Measurements from ENCODE around the gene CCM2L. TPM values are rescaled to one million over a fixed set of nuclear protein-coding genes. Genes with fewer than 3 reads are reported as not detected.

The CCM2L gene
- total and polyA plus RNA-seq, 2 of the 8 experiments (the other 6 are each of a cell fraction or from before 2014, with no cell fraction given) = 5.5 to 15.8 TPM

GRCh38 chr20:31969991-31970390 is 40.2 kb upstream of the CCM2L start:
- Histone ChIP-seq H3K4ac (replicated peaks; ENCODE audit: insufficient read length, low read depth, low read length) (no peak overlapping the region), H2BK5ac (ENCODE audit: low read depth, low read length) (no peak overlapping the region), H3K4me3 (ENCODE audit: extremely low read depth in 1 of 4, insufficient read depth in 2 of 4, low read depth in 3 of 4, low read length in 4 of 4) (no peak overlapping the region), H2AK5ac (ENCODE audit: low read depth, low read length) (no peak overlapping the region), H3K9ac (replicated peaks in 1 of 4; ENCODE audit: extremely low read depth in 1 of 4, low read depth in 3 of 4, low read length in 3 of 4) (no peak overlapping the region), H3K79me2 (ENCODE audit: control insufficient read depth in 1 of 2, insufficient read depth in 2 of 2, low read length in 2 of 2) (no peaks in the 10 kb centered on the region), H3K36me3 (ENCODE audit: control insufficient read depth in 2 of 4, insufficient read depth in 4 of 4, low read length in 3 of 4) (no peaks in the 10 kb centered on the region), H3K14ac (ENCODE audit: insufficient read length) (no peak overlapping the region), H3K4me2 (ENCODE audit: insufficient read depth in 1 of 2, low read depth in 2 of 2, low read length in 2 of 2) (no peak overlapping the region), H2BK12ac (ENCODE audit: low read depth, low read length) (no peak overlapping the region), H2BK15ac (ENCODE audit: low read length) (no peak overlapping the region), H3K18ac (ENCODE audit: extremely low read depth, low read length) (no peak overlapping the region), H3K23me2 (ENCODE audit: low read depth, low read length) (peaks cover 3% of the 10 kb centered on the region; the same call in 1 of the 2 replicates), H3K9me3 (ENCODE audit: insufficient read depth in 2 of 2, low read depth in 1 of 2, low read length in 1 of 2) (no peaks in the 10 kb centered on the region), H4K91ac (replicated peaks; ENCODE audit: insufficient read length, low read length) (no peak overlapping the region), H3K79me1 (ENCODE audit: low read depth, low read length) (no peaks in the 10 kb centered on the region), H2BK120ac (replicated peaks; ENCODE audit: low read depth, low read length) (no peak overlapping the region), H4K5ac (ENCODE audit: insufficient read length, low read depth, low read length) (no peak overlapping the region), H4K8ac (ENCODE audit: extremely low read depth, insufficient read depth, low read length) (no peak overlapping the region), H3K27ac (ENCODE audit: low read depth, low read length) (no peak overlapping the region), H3K23ac (ENCODE audit: insufficient read length) (no peak overlapping the region), H3K4me1 (replicated peaks in 1 of 4; ENCODE audit: control insufficient read depth in 3 of 4, insufficient read depth in 4 of 4, low read length in 3 of 4) (peaks cover 0 to 18% (median 13%) of the 10 kb centered on the region in 4 experiments; a peak in 6 of 7 replicates), H4K20me1 (replicated peaks in 1 of 2; ENCODE audit: control insufficient read depth in 1 of 2, insufficient read depth in 2 of 2, low read length in 2 of 2) (peaks cover 3 to 5% of the 10 kb centered on the region in 2 experiments), H2AFZ (ENCODE audit: low read length) (no peak overlapping the region), H3K56ac (replicated peaks; ENCODE audit: insufficient read length, low read depth, low read length) (no peak overlapping the region), H2BK20ac (ENCODE audit: low read length) (no peak overlapping the region), H3K27me3 (replicated peaks in 1 of 4; ENCODE audit: control insufficient read depth in 3 of 4, extremely low read depth in 1 of 4, insufficient read depth in 3 of 4, low read length in 3 of 4) (peaks cover 0 to 8% (median 2%) of the 10 kb centered on the region in 4 experiments; a peak in 5 of 7 replicates)
- POLR2A ChIA-PET (ENCODE audit: partially characterized antibody) = interaction anchor here (1.4 to 1.8 kb wide), 2 partner anchors 18 to 61 kb away, joined by 3 to 8 read pairs; partner anchors contain the start of gene PDRG1
- 78% methylated on average over 5 of the region's 5 CpGs; no CpG with 5 or more reads in 1 of the 2 experiments for WGBS, 2 experiments (ENCODE audit: extremely low coverage in 1 of 2, insufficient coverage in 1 of 2, insufficient read length in 1 of 2, insufficient replicate concordance in 2 of 2, low coverage in 1 of 2, low lambda C conversion rate in 2 of 2, missing lambda C conversion rate in 1 of 2)
- DNase-seq (ENCODE audit: low read depth in 1 of 2, low spot score in 2 of 2) (no peak), FAIRE-seq (no peak)
- TF ChIP-seq POU5F1 (IDR thresholded peaks at IDR 0.05; ENCODE audit: low read depth, low read length) (no peak), CREB1 (IDR thresholded peaks at IDR 0.05) (no peak), YY1 (IDR thresholded peaks at IDR 0.05; ENCODE audit: low read depth, low read length) (no peak), BACH1 (IDR thresholded peaks at IDR 0.05; ENCODE audit: low read length) (no peak), TAF7 (optimal IDR thresholded peaks at IDR 0.05; ENCODE audit: borderline replicate concordance, low read depth, low read length) (no peak)
- TF ChIP-seq, protein P1, sequence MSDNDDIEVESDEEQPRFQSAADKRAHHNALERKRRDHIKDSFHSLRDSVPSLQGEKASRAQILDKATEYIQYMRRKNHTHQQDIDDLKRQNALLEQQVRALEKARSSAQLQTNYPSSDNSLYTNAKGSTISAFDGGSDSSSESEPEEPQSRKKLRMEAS (IDR thresholded peaks at IDR 0.05) = no peak
- CTCF ChIA-PET (ENCODE audit: partially characterized antibody) = interaction anchor here (1.0 to 2.7 kb wide), 11 partner anchors 18 to 123 kb away, joined by 3 to 13 read pairs (median 5); partner anchors contain the start of gene PDRG1
